Breast epithelium (tissue), 4 donors: Measurements from ENCODE around the gene ADGRG1. TPM values are rescaled to one million over a fixed set of nuclear protein-coding genes. Genes with fewer than 3 reads are reported as not detected.

Source experiments
- DNase-seq, 2 donors: peaks; one replicate each; pipeline ENCODE4 v3.0.0-alpha.2; 2019; ENCODE audit warnings: low spot score in 2 of 2
- H3K27ac ChIP-seq, 2 donors: fragments of 200-600 bp; sonication (generic) in 1 of 2; one replicate each; pipeline ENCODE4 v1.5.1; 2016 to 2019; ENCODE audit warnings: mild to moderate bottlenecking in 1 of 2
- H3K27me3 ChIP-seq, 2 donors: fragments of 200-600 bp; sonication (generic) in 1 of 2; one replicate each; pipeline versions ENCODE4 v1.5.1 to v1.6.0; 2017 to 2019; ENCODE audit warnings: control low read depth in 1 of 2, mild to moderate bottlenecking in 1 of 2
- H3K36me3 ChIP-seq: fragments of 200-600 bp; one replicate; pipeline ENCODE4 v1.5.1; 2019
- H3K4me1 ChIP-seq, 2 donors: fragments of 200-600 bp; sonication (generic); one replicate each; pipeline ENCODE4 v1.5.1; 2016 to 2019; ENCODE audit warnings: control low read depth in 1 of 2
- H3K4me3 ChIP-seq, 3 donors: fragments of 200-600 bp; sonication (generic); 1 replicate in 2 of 3; 2 replicates in 1 of 3; pipeline ENCODE4 v1.5.1; 2016 to 2019; ENCODE audit warnings: mild to moderate bottlenecking in 3 of 3, moderate library complexity in 2 of 3
- H3K9me3 ChIP-seq, 2 donors: fragments of 200-600 bp; sonication (generic) in 1 of 2; one replicate each; pipeline ENCODE4 v1.5.1; 2016 to 2019; ENCODE audit warnings: control low read depth in 1 of 2
- CTCF ChIP-seq, 3 donors: fragments of 450-650 bp; IDR thresholded peaks; one replicate each; pipeline ENCODE4 v1.5.1; 2016 to 2017; ENCODE audit warnings: antibody characterized with exemption in 3 of 3, mild to moderate bottlenecking in 3 of 3, moderate library complexity in 3 of 3
- POLR2A ChIP-seq: fragments of 450-650 bp; IDR thresholded peaks from one replicate; pipeline ENCODE4 v1.6.1; 2016; ENCODE audit warnings: antibody characterized with exemption, mild to moderate bottlenecking, moderate library complexity
- POLR2AphosphoS5 ChIP-seq, 3 donors: sonication (generic); formaldehyde crosslinking; IDR thresholded peaks; one replicate each; pipeline ENCODE4 v1.6.1; 2017; ENCODE audit warnings: antibody characterized with exemption in 3 of 3
- intact Hi-C: fragments of 100-400 bp; cut with DNase I; formaldehyde crosslinking; loops from one replicate; pipeline ENCODE4 v1.15.1; 2023; ENCODE audit warnings: low total_unique reads
- total RNA-seq, 3 donors: library from RNA; depleted of rRNA; stranded (reverse); fragments of >200 nt; gene quantifications; one replicate each; pipeline ENCODE4 v1.1.0, GENCODE V29; 2016

ADGRG1 gene
- total RNA-seq, 3 donors from 2014 or later = 9.4 to 54.1 (median 34.0) TPM

DNA sequence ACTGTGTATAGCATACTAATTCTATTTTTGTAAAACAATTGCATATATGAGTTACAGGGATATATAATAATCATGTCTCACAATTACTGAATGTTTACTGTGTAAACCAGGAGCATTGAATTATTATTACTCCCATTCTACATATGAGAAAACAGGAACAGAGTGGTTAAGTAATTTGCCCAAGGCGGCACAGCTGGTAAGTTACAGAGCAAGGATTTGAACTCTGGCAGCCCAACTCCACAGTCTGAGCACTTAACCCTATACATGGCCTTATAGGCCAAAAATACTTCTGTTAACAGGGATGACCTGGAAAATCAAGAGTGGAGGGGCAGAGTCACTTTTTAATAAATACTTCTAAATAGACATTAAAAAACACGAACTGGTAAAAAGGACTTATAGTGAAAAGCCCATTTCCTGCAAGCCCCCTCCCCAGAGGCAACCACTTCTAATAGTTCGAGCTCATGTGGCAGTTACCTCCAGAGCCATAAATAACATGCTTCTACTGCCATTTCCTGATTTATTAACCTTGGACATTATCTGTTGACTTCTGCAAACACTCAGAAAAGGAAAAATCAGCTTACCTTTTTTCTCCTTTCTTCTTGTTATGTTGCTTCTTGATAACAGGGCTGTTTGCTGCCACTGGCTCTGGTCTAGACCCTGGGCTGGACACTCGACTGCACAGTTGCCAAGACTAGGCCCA, 22.1 kb upstream of the ADGRG1 start:
- H3K9me3 ChIP-seq = no peaks in the 10 kb centered on the region
- no peak for DNase-seq
- no peaks in the 10 kb centered on the region for H3K4me1 ChIP-seq
- TF ChIP-seq POLR2AphosphoS5 (IDR thresholded peaks at IDR 0.05) (no peak), CTCF (IDR thresholded peaks at IDR 0.05) (no peak), POLR2A (no peak)
- no peak overlapping the region for H3K4me3 ChIP-seq
- H3K36me3 ChIP-seq = no peaks in the 10 kb centered on the region
- H3K27ac ChIP-seq = no peak overlapping the region
- no peaks in the 10 kb centered on the region for H3K27me3 ChIP-seq
- intact Hi-C loops = no loop called here

GRCh38 chr16:57606847-57607501, 21.5 kb upstream of the ADGRG1 start:
- intact Hi-C loops = no loop called here
- no peaks in the 10 kb centered on the region for H3K27me3 ChIP-seq
- DNase-seq = no peak
- H3K36me3 ChIP-seq = no peaks in the 10 kb centered on the region
- no peaks in the 10 kb centered on the region for H3K9me3 ChIP-seq
- no peaks in the 10 kb centered on the region for H3K4me1 ChIP-seq
- H3K4me3 ChIP-seq = no peak overlapping the region
- no peak for TF ChIP-seq CTCF (IDR thresholded peaks at IDR 0.05)
- TF ChIP-seq POLR2A = no peak
- no peak overlapping the region for H3K27ac ChIP-seq

DNA sequence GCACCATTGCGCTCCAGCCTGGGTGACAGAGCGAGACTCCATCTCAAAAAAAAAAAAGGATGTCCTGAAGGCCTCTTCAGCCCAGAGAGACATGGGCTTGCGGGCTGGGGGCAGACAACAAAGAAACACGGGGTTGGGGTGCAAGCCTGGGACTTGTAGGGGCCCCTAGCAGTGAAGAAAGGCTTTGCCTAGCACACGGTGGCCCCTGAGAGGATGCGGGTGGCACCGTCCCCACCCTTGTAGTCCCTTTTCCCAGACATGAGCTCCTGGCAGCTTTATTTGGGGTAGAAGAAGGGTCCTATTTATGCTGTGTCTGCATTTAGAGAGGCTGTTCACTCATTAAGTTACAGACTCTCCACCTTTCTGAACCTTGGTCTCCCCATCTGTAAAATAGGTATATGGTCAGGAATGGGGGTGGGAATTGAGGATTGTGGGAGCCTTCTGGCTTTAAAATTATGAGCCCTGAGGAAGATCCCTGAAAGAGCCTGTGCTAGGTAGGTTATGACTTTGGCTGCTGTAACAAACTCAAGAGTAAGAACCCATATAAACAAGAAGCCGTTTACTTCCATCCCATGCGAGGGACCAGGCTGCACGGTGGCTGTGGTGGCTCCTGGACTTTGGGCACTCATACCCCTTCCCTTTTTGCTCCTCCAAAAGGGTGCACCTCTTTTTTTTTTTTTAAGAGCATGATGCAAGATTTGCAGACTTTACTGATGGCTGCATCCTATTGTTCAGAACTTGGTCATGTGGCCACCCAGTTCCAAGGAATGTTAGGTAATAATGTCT, 20.6 kb upstream of the ADGRG1 start:
- intact Hi-C loops = no loop called here
- TF ChIP-seq CTCF (IDR thresholded peaks at IDR 0.05) (no peak), POLR2A (no peak), POLR2AphosphoS5 (IDR thresholded peaks at IDR 0.05) (no peak)
- DNase-seq = no peak
- no peak overlapping the region for H3K27ac ChIP-seq
- no peaks in the 10 kb centered on the region for H3K4me1 ChIP-seq
- no peaks in the 10 kb centered on the region for H3K27me3 ChIP-seq
- H3K9me3 ChIP-seq = no peaks in the 10 kb centered on the region
- H3K36me3 ChIP-seq = no peaks in the 10 kb centered on the region
- H3K4me3 ChIP-seq = no peak overlapping the region

DNA sequence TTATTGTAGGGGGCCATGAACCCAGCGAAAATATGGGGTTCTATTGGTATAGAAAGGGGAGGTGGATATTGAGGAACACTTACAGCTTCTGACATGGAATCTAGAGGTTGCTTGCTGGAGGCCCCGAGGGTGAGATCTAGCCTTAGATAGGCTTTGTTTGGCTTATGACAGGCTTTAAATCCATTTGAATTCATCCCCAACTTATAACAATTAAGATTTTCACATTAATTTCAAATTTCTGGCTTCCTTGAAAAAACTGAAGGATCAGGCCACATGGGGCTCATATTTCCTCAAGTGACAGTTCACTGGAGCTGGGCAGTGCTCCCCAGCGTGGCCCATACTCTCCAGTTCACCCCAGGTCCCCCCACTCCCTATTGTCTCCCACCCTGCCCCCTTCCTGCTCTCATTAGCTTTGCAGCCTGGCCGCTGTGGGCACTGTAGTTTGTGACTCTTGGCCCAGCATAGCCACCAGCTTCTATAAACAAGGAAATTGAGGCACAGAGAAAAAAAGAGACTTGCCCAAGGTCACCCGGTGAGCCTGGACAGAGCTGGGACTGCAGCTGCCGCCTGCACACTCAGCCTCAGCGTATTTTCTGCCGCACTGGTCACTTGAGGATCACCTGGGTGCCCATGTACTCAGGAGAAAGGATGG, 19.8 kb upstream of the ADGRG1 start:
- H3K27me3 ChIP-seq = no peaks in the 10 kb centered on the region
- no peak for DNase-seq

More for the DNA sequence above, 19.8 kb upstream of the ADGRG1 start:
- Histone ChIP-seq H3K9me3 (no peaks in the 10 kb centered on the region), H3K4me3 (no peak overlapping the region), H3K27ac (no peak overlapping the region), H3K4me1 (no peaks in the 10 kb centered on the region), H3K36me3 (no peaks in the 10 kb centered on the region)
- intact Hi-C loops = no loop called here
- no peak for TF ChIP-seq CTCF (IDR thresholded peaks at IDR 0.05)
- no peak for TF ChIP-seq POLR2A
- TF ChIP-seq POLR2AphosphoS5 (IDR thresholded peaks at IDR 0.05) = no peak
